NCI-H146 treated with DMSO at 0.1 percent for 48 hours (cell line): Measurements from ENCODE around the gene LYZL4.

Source experiments
- DNase-seq: peaks from one replicate; lab custom pipeline; 2025; ENCODE audit not compliant: unreplicated experiment; lab: John Stamatoyannopoulos, UW

LYZL4 gene

GRCh38 chr3:42375121-42375800 is 35.1 kb downstream of the LYZL4 start:
- DNase-seq, result no peak

GRCh38 chr3:42371776-42372175 is 38.6 kb downstream of the LYZL4 start:
- no peak for DNase-seq

GRCh38 chr3:42369832-42370231 is 40.6 kb downstream of the LYZL4 start:
- DNase-seq, result no peak

GRCh38 chr3:42369304-42369703 is 41.1 kb downstream of the LYZL4 start:
- no peak for DNase-seq

- DNase-seq, result no peak
These were observed 41.5 kb downstream of the LYZL4 start for GRCh38 chr3:42368861-42369260.

- no peak for DNase-seq
These were observed 42.5 kb downstream of the LYZL4 start for GRCh38 chr3:42367903-42368302.

- no peak for DNase-seq
These were observed 43.9 kb downstream of the LYZL4 start for GRCh38 chr3:42366550-42366949.

- DNase-seq, result no peak
These were observed 53.1 kb downstream of the LYZL4 start for GRCh38 chr3:42357335-42357734.

- no peak for DNase-seq
These were observed 54.8 kb downstream of the LYZL4 start for GRCh38 chr3:42355612-42356011.

- no peak for DNase-seq
These were observed 56.8 kb downstream of the LYZL4 start for GRCh38 chr3:42353631-42354030.

GRCh38 chr3:42351207-42351606 is 59.2 kb downstream of the LYZL4 start:
- DNase-seq, result no peak

- no peak for DNase-seq
These were observed 60.4 kb downstream of the LYZL4 start for GRCh38 chr3:42349765-42350594.

GRCh38 chr3:42347928-42348327 is 62.5 kb downstream of the LYZL4 start:
- no peak for DNase-seq
